8988T (cell line): ENCODE results near the gene IL2RA.

Experiments
- DNase-seq: peaks from one replicate; pipeline ENCODE4 v3.0.0; 2011

Gene IL2RA

GRCh38 chr10:6037422-6037821 lies 24.7 kb downstream of the IL2RA start:
- DNase-seq, result no peak

- no peak for DNase-seq
These were observed 25.3 kb downstream of the IL2RA start for GRCh38 chr10:6036861-6037321.

- DNase-seq, result no peak
These were observed 26.1 kb downstream of the IL2RA start for GRCh38 chr10:6035931-6036575.

- no peak for DNase-seq
These were observed 26.9 kb downstream of the IL2RA start for GRCh38 chr10:6035101-6035834.

GRCh38 chr10:6034371-6034770 lies 27.8 kb downstream of the IL2RA start:
- DNase-seq, result no peak

- DNase-seq, result no peak
These were observed 28.2 kb downstream of the IL2RA start for GRCh38 chr10:6033954-6034353.

GRCh38 chr10:6030940-6031339 lies 31.2 kb downstream of the IL2RA start:
- DNase-seq, result no peak

GRCh38 chr10:6030217-6030616 lies 31.9 kb downstream of the IL2RA start:
- DNase-seq, result no peak

- DNase-seq, result no peak
These were observed 34.2 kb downstream of the IL2RA start for GRCh38 chr10:6027929-6028328.

- no peak for DNase-seq
These were observed 36.4 kb downstream of the IL2RA start for GRCh38 chr10:6025683-6026255.

GRCh38 chr10:6024334-6024682 lies 37.9 kb downstream of the IL2RA start:
- no peak for DNase-seq

GRCh38 chr10:6023661-6024333 lies 38.4 kb downstream of the IL2RA start:
- no peak for DNase-seq

- no peak for DNase-seq
These were observed 39.5 kb downstream of the IL2RA start for GRCh38 chr10:6022660-6023059.

GRCh38 chr10:6020826-6021225 lies 41.3 kb downstream of the IL2RA start:
- DNase-seq, result no peak

- no peak for DNase-seq
These were observed 42.4 kb downstream of the IL2RA start for GRCh38 chr10:6019796-6020195.

GRCh38 chr10:6019010-6019782 lies 43.0 kb downstream of the IL2RA start:
- DNase-seq, result no peak

GRCh38 chr10:6018422-6018821 lies 43.7 kb downstream of the IL2RA start:
- DNase-seq, result no peak

GRCh38 chr10:6017781-6018354 lies 44.3 kb downstream of the IL2RA start:
- no peak for DNase-seq

- DNase-seq, result peak; percentile 32
These were observed 47.9 kb downstream of the IL2RA start for GRCh38 chr10:6014241-6014761.

- DNase-seq, result no peak
These were observed 48.6 kb downstream of the IL2RA start for GRCh38 chr10:6013413-6014192.

- no peak for DNase-seq
These were observed 49.9 kb downstream of the IL2RA start for GRCh38 chr10:6012121-6012905.
